Measurements from ENCODE around the gene SART3. TPM values are rescaled to one million over a fixed set of nuclear protein-coding genes. Genes with fewer than 3 reads are reported as not detected.
A peak's percentile ranks its signal among the peaks of the same experiment; 100 is the strongest.

SART3 gene, protein sequence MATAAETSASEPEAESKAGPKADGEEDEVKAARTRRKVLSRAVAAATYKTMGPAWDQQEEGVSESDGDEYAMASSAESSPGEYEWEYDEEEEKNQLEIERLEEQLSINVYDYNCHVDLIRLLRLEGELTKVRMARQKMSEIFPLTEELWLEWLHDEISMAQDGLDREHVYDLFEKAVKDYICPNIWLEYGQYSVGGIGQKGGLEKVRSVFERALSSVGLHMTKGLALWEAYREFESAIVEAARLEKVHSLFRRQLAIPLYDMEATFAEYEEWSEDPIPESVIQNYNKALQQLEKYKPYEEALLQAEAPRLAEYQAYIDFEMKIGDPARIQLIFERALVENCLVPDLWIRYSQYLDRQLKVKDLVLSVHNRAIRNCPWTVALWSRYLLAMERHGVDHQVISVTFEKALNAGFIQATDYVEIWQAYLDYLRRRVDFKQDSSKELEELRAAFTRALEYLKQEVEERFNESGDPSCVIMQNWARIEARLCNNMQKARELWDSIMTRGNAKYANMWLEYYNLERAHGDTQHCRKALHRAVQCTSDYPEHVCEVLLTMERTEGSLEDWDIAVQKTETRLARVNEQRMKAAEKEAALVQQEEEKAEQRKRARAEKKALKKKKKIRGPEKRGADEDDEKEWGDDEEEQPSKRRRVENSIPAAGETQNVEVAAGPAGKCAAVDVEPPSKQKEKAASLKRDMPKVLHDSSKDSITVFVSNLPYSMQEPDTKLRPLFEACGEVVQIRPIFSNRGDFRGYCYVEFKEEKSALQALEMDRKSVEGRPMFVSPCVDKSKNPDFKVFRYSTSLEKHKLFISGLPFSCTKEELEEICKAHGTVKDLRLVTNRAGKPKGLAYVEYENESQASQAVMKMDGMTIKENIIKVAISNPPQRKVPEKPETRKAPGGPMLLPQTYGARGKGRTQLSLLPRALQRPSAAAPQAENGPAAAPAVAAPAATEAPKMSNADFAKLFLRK
- total RNA-seq (ENCODE audit: low replicate concordance) = 79.0 and 116 TPM in 2 replicates

GRCh38 chr12:108560752-108561719 is at the start of gene SART3:
Gene SART3 (minus strand): TSS chr12:108561173. CDS start chr12:108561154, 19 bp downstream.
- Histone ChIP-seq H3K9ac (peak within 1 kb of the TSS; percentile 91), H4K20me1 (ENCODE audit: low read depth) (peaks cover 40% of the 10 kb centered on the region), H3K27me3 (no peaks in the 10 kb centered on the region), H3K4me1 (peaks cover 6% of the 10 kb centered on the region), H3K36me3 (peaks cover 6% of the 10 kb centered on the region), H3K4me3 (peak within 1 kb of the TSS; percentile 67), H3K9me3 (ENCODE audit: low read depth) (no peaks in the 10 kb centered on the region), H3K79me2 (ENCODE audit: low read depth) (peaks cover 71% of the 10 kb centered on the region), H3F3A (ENCODE audit: low read depth) (peaks cover 15% of the 10 kb centered on the region), H3K27ac (peak within 1 kb of the TSS; percentile 95), H2AFZ (replicated peaks) (peak within 1 kb of the TSS; percentile 94), H3K4me2 (peak within 1 kb of the TSS; percentile 84)
- TF ChIP-seq EZH2phosphoT487 (IDR thresholded peaks at IDR 0.05) (no peak), EZH2 (IDR thresholded peaks at IDR 0.05) (no peak), CTCF (IDR thresholded peaks at IDR 0.05) (no peak)
- peak; percentile 91 for DNase-seq (ENCODE audit: low spot score)
- peaks cover 4% of the 10 kb centered on the region for H3K36me3 Mint-ChIP-seq
- peaks cover 7% of the 10 kb centered on the region for H3K27me3 Mint-ChIP-seq (ENCODE audit: insufficient read depth, low read depth)
- peak within 1 kb of the TSS; percentile 100 for H3K27ac Mint-ChIP-seq
- H3K4me1 Mint-ChIP-seq = peaks cover 37% of the 10 kb centered on the region
- no peaks in the 10 kb centered on the region for H3K9me3 Mint-ChIP-seq
- H3K4me3 Mint-ChIP-seq = peak within 1 kb of the TSS; percentile 100

GRCh38 chr12:108610336-108610815 is 49.4 kb upstream of the SART3 start:
- Histone ChIP-seq H3K9me3 (ENCODE audit: low read depth) (no peaks in the 10 kb centered on the region), H3K9ac (no peak overlapping the region), H3K4me3 (no peak overlapping the region), H3K79me2 (ENCODE audit: low read depth) (no peaks in the 10 kb centered on the region), H3K27ac (no peak overlapping the region), H4K20me1 (ENCODE audit: low read depth) (no peaks in the 10 kb centered on the region), H2AFZ (replicated peaks) (no peak overlapping the region), H3K4me1 (no peaks in the 10 kb centered on the region), H3K27me3 (no peaks in the 10 kb centered on the region), H3K4me2 (no peak overlapping the region), H3F3A (ENCODE audit: low read depth) (peaks cover 7% of the 10 kb centered on the region), H3K36me3 (no peaks in the 10 kb centered on the region)
- H3K4me3 Mint-ChIP-seq = no peak overlapping the region
- peaks cover 24% of the 10 kb centered on the region for H3K27me3 Mint-ChIP-seq (ENCODE audit: insufficient read depth, low read depth)
- no peak for DNase-seq (ENCODE audit: low spot score)
- no peaks in the 10 kb centered on the region for H3K36me3 Mint-ChIP-seq
- no peaks in the 10 kb centered on the region for H3K9me3 Mint-ChIP-seq
- TF ChIP-seq EZH2phosphoT487 (IDR thresholded peaks at IDR 0.05) = no peak
- TF ChIP-seq EZH2 (IDR thresholded peaks at IDR 0.05) = no peak
- TF ChIP-seq CTCF (IDR thresholded peaks at IDR 0.05) = no peak
- H3K27ac Mint-ChIP-seq = no peak overlapping the region
- peaks cover 9% of the 10 kb centered on the region for H3K4me1 Mint-ChIP-seq

Measured in neural progenitor cell (in vitro differentiated cells).